Endothelial cell of umbilical vein (primary cell): ENCODE data around the gene VIPR2.

Experiments
- EZH2 ChIP-seq: IDR thresholded peaks from 2 replicates; pipeline ENCODE4 v1.6.1; 2012; ENCODE audit warnings: borderline replicate concordance, low read depth, mild to moderate bottlenecking, moderate library complexity, low read length, inconsistent platforms; ENCODE audit not compliant: severe bottlenecking
- POLR2A ChIP-seq: IDR thresholded peaks from 2 replicates; pipeline ENCODE4 v1.6.1; 2012; ENCODE audit warnings: low read depth, mild to moderate bottlenecking, control low read depth, low read length
- POLR2AphosphoS5 ChIP-seq: IDR thresholded peaks from 2 replicates; pipeline ENCODE4 v1.6.1; 2012; ENCODE audit warnings: low read depth, mild to moderate bottlenecking, control low read depth, low read length, moderate library complexity; ENCODE audit not compliant: insufficient read depth
- TF ChIP-seq, protein P1 (sequence below), 2 donors: IDR thresholded peaks; 1 replicate in 1 of 2; 2 replicates in 1 of 2; pipeline ENCODE4 v1.5.1; 2011; ENCODE audit warnings: low read length in 2 of 2, mild to moderate bottlenecking in 2 of 2, moderate library complexity in 2 of 2, control low read depth in 1 of 2, inconsistent platforms in 1 of 2, low read depth in 1 of 2; ENCODE audit not compliant: insufficient read depth in 1 of 2; ENCODE audit errors: extremely low read depth in 1 of 2

- TF ChIP-seq, protein P1, sequence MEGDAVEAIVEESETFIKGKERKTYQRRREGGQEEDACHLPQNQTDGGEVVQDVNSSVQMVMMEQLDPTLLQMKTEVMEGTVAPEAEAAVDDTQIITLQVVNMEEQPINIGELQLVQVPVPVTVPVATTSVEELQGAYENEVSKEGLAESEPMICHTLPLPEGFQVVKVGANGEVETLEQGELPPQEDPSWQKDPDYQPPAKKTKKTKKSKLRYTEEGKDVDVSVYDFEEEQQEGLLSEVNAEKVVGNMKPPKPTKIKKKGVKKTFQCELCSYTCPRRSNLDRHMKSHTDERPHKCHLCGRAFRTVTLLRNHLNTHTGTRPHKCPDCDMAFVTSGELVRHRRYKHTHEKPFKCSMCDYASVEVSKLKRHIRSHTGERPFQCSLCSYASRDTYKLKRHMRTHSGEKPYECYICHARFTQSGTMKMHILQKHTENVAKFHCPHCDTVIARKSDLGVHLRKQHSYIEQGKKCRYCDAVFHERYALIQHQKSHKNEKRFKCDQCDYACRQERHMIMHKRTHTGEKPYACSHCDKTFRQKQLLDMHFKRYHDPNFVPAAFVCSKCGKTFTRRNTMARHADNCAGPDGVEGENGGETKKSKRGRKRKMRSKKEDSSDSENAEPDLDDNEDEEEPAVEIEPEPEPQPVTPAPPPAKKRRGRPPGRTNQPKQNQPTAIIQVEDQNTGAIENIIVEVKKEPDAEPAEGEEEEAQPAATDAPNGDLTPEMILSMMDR (IDR thresholded peaks at IDR 0.05; ENCODE audit: extremely low read depth in 1 of 2, insufficient read depth in 1 of 2, low read depth in 1 of 2, low read length in 2 of 2), result no peak
- TF ChIP-seq POLR2AphosphoS5 (no peak), EZH2 (no peak), POLR2A (no peak)
Observed at GRCh38 chr7:159092701-159093121, 52.0 kb downstream of the VIPR2 start.
